ENCODE measurements around the gene TADA1. TPM values are rescaled to one million over a fixed set of nuclear protein-coding genes. Genes with fewer than 3 reads are reported as not detected.
"Not testable (repeated sequence)": the region's sequence is repeated elsewhere in the genome, so short reads cannot be mapped to it uniquely, and the experiment has no call there.

Gene TADA1
- total RNA-seq, 3 donors from 2014 or later: 19.3 to 20.2 (median 19.7) TPM

DNA sequence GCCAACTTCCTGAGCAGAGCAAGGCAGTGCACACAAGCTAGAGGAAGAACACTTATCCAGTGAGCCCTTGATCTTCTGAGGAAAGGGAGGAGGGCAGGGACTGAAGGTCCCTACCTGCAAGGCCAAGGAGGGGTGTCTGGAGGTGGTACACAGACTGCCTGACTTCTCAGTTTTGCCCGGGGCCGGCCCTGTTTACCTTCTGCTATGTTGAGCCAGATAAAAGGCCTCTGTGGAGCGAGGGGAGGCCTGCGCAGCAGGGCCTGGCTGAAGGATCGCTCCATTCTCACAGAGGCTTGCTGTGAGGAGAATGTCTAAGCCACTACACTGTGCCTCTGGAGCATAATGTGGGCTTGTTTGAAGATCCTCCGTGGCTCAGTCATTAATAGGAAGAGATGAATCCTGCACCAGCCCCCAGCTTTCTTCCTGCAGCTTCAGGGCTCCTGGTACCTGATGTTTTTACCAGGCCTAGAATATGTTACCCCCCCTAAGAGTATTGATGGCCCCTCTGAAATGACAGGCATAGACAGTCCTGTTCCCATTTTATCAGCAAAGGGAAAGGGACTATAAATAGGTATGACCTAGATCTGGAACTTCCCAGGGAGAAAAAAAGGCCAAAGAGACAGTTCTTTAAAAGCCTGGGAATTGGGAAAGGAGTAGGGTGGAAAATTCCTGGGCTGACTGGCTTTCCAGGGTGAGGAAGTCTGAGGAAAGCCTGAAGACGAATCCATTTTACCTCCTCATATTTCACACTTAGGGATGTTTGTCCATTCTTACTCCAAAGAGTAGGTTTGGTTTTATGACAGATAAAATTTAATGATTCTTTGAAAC, 32.1 kb downstream of the TADA1 start:
- no peak for DNase-seq
- no peak for ATAC-seq
- H3K36me3 Mint-ChIP-seq (ENCODE audit: insufficient read depth): peaks cover 57% of the 10 kb centered on the region
- H3K4me1 Mint-ChIP-seq (ENCODE audit: low read depth): peaks cover 56% of the 10 kb centered on the region
- H3K27me3 Mint-ChIP-seq (ENCODE audit: low read depth): no peaks in the 10 kb centered on the region
- no peaks in the 10 kb centered on the region for H3K9me3 Mint-ChIP-seq
- H3K4me3 Mint-ChIP-seq: no peak overlapping the region

DNA sequence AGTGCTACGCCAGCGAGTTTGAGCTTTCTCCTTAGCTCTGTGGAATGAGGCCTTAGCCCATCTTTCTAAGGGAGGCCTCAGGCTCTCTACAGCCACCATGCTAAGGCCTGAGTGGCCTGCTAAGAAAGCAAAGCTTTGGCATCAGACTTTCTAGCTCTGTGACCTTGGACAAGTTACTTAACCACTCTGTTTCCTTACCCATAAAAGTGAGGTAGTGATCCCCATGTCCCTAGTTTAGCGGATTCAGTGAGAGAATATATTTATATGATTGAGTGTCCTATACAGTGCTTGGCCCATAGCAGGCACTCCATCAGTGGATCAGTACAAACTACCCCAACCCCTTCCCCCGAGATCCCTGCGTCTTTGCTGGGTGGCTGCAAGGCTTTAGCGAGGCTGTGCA, 32.7 kb downstream of the TADA1 start:
- Mint-ChIP-seq H3K9me3 (no peaks in the 10 kb centered on the region), H3K27me3 (ENCODE audit: low read depth) (no peaks in the 10 kb centered on the region), H3K36me3 (ENCODE audit: insufficient read depth) (peaks cover 52% of the 10 kb centered on the region), H3K4me1 (ENCODE audit: low read depth) (peaks cover 62% of the 10 kb centered on the region), H3K4me3 (no peak overlapping the region)
- DNase-seq (no peak), ATAC-seq (no peak)

DNA sequence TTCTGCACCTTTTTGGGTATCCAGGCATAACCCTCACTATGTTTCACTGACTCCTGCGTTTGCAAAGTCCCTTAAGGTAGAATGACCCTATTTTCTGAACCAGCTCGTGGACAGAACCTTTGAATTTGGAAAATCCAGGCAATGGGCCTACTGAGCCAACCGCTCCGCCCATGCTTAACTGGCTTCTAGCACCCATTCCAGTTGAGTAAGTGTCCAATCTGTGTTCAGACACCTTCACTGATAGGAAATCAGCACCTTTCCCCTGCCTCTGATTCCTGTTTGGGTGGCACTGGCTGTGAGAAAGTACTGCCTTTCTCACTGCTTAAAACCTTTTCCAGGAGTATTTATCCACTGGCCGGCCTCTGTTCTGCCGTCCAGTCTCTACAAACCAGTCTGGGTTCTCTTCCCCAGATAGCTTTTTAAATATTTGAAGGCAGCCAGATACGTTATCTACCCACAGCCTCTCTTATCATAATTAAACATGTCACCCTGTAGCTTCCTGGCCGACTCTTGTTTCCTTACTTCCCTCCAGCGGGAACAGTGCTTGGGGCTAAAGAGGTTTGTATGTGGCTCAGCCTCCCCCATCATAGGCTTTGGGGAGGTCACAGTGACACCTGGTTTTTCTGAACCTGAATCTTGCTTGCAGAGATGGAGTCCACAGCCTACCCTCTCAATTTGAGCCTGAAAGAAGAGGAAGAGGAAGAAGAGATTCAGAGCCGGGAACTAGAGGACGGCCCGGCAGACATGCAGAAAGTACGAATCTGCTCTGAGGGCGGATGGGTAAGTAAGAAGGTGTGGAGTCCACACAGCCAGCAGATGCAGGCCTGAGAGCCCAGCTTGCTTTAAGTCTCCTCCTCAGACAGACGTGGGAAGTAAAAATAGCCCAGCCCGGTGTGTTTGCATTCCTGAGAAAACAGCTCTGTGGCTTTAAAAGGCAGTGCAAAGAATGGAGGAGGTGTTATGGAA, 35.5 kb downstream of the TADA1 start:
- Mint-ChIP-seq H3K4me1 (ENCODE audit: low read depth) (peaks cover 46% of the 10 kb centered on the region), H3K36me3 (ENCODE audit: insufficient read depth) (peaks cover 30% of the 10 kb centered on the region)

DNA sequence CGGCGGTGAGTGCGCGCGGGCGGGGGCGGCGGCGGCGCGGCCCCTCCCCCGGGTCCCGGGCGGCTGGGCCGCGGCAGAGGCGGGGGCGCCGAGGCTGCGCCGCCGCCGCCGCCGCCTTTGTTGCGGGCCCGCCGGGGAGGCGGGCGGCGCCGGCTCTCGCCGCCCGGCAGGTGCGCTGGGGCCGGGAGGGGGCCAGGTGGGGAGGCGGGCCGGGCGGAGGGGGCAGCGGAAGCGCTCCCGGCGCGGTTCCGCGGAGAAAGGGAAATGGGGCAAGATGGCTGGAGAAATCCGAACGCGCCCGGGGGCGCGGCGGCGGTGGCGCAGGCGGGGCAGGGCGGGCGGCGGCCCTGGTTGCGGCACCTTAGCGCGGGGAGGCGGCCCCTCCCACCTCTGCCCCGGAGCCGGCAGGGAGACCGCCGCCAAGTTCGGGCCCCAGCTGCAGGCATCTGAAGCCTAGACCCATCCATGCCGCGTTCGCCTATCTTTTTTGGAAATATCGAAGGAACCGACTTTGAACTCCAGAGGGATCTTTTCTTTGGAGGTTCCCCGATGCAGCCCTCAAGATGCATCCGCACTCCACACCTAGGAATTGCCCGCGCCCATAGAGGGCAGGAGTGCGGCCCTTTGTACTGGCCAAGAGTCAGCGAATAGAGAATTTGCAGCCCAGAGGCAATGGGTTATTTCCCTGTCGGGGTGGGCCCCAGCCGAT, 36.3 kb downstream of the TADA1 start:
- H3K4me1 Mint-ChIP-seq (ENCODE audit: low read depth): peaks cover 45% of the 10 kb centered on the region
- peaks cover 29% of the 10 kb centered on the region for H3K36me3 Mint-ChIP-seq (ENCODE audit: insufficient read depth)
- DNase-seq (peak; percentile 48), ATAC-seq (peak; percentile 62 to 65)
- H3K9me3 Mint-ChIP-seq: no peaks in the 10 kb centered on the region
- H3K4me3 Mint-ChIP-seq: peak overlapping the region; percentile 86
- H3K27me3 Mint-ChIP-seq (ENCODE audit: low read depth): no peaks in the 10 kb centered on the region

More for the DNA sequence above, 35.5 kb downstream of the TADA1 start:
- peak overlapping the region; percentile 86 for H3K4me3 Mint-ChIP-seq
- DNase-seq (no peak), ATAC-seq (no peak)
- H3K27me3 Mint-ChIP-seq (ENCODE audit: low read depth): no peaks in the 10 kb centered on the region
- no peaks in the 10 kb centered on the region for H3K9me3 Mint-ChIP-seq

DNA sequence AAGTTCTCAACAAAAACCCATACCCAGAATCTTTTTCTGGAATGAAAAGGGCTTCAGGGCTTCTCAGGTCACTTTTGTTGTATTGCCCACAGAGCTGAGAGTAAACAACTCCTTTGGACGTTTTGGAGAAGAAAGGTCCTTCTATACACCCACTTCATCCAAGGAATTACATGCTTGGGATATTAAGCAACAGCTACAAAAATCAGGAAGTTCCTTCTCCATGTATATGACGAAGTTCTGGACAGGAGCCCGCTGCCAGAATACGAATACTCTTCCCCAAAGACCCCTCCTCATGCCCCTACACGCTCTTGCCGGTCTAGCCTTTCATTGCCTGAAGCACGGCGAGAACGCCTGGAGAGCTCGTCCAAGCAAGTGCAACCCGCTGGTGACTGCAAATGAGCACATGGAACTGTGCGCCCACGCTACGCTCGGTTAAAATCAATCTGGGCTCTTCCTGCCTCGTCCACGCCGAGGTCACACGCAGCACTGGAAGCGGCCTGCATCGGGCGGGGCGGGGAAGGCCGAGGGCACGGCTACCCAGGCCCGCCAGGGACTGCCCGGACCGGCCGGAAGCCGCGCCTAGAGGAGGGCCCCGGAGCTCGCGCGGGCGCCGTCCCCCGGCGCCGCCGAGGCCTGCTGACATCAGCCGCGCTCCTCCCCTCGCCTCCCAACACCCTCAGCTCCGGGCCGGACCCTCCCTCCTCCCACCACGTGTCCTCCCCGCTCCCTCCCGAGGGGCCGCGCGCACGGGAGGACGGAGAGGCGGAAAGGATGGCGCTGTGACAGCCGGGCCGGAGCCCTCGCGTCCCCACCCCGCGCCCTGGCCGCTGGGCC, 37.1 kb downstream of the TADA1 start, which contains the start of gene POGK:
Gene POGK (plus strand): TSS at position 710 of the 834 bp plus-strand sequence. CDS start 1,482 bp downstream, outside the sequence.
- Mint-ChIP-seq H3K4me1 (ENCODE audit: low read depth) (peaks cover 37% of the 10 kb centered on the region), H3K4me3 (peak within 1 kb of the TSS; percentile 91), H3K36me3 (ENCODE audit: insufficient read depth) (peaks cover 22% of the 10 kb centered on the region), H3K27me3 (ENCODE audit: low read depth) (no peaks in the 10 kb centered on the region), H3K9me3 (no peaks in the 10 kb centered on the region)
- peak; percentile 95 for ATAC-seq
- peak; percentile 76 for DNase-seq

DNA sequence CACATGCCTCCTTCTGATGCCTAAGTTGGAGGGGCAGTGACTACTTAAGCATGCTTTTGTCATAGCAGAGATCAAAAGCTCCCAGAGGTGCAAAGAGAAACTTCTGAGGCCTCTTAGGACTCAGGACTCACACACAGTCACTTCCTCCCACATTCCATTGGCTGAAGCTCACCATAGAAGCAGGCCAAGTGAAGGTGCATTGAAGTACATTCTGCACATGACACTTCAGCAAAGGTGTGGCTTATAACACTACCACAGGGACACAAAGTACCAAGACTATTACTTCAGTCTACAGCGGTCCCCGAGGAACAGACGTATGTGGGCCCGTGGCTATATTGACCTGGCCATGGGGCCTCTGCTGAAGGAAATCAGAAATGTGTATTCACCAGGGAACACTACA, 39.3 kb downstream of the TADA1 start:
- H3K27me3 Mint-ChIP-seq (ENCODE audit: low read depth): peaks cover 3% of the 10 kb centered on the region
- H3K4me3 Mint-ChIP-seq: no peak overlapping the region
- H3K36me3 Mint-ChIP-seq (ENCODE audit: insufficient read depth): peaks cover 10% of the 10 kb centered on the region
- ATAC-seq: no peak
- no peaks in the 10 kb centered on the region for H3K9me3 Mint-ChIP-seq
- H3K4me1 Mint-ChIP-seq (ENCODE audit: low read depth): peaks cover 25% of the 10 kb centered on the region
- no peak for DNase-seq

DNA sequence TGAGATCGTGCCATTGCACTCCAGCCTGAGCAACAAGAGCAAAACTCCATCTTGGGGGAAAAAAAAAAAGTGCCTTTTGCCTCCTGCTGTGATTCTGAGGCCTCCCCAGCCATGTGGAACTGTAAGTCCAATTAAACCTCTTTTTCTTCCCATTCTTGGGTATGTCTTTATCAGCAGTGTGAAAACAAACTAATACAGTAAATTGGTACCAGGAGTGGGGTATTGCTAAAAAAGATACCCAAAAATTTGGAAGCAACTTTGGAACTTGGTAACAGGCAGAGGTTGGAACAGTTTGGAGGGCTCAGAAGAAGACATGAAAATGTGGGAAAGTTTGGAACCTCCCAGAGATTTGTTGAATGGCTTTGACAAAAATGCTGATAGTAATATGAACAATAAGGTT, 46.3 kb downstream of the TADA1 start:
- ATAC-seq; H3K36me3 Mint-ChIP-seq (ENCODE audit: insufficient read depth); DNase-seq; H3K4me1 Mint-ChIP-seq (ENCODE audit: low read depth); H3K4me3 Mint-ChIP-seq: not testable (repeated sequence)
- H3K27me3 Mint-ChIP-seq (ENCODE audit: low read depth): peaks cover 11% of the 10 kb centered on the region
- H3K9me3 Mint-ChIP-seq: peaks cover 28% of the 10 kb centered on the region

DNA sequence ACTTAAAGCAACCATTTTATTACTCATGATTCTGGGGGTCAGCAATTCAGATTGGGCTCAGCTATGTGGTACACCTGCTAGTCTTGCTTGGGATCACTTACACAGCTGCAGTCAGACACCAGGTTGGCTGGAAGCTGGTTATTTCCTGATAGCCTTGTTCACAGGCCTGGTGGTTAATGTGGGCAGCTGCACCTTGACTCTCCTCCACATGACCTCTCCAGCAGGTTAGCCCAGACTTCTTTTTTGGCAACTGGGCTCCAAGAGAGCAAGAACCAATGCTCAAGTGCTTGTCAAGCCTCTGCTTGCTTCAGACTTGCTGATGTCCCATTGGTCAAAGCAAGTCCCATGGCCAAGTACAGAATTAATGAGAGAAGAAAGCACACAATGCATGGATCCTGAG, 48.6 kb downstream of the TADA1 start:
- H3K4me1 Mint-ChIP-seq (ENCODE audit: low read depth): no peaks in the 10 kb centered on the region
- H3K27me3 Mint-ChIP-seq (ENCODE audit: low read depth): peaks cover 15% of the 10 kb centered on the region
- H3K4me3 Mint-ChIP-seq: no peak overlapping the region
- DNase-seq: no peak
- peaks cover 3% of the 10 kb centered on the region for H3K36me3 Mint-ChIP-seq (ENCODE audit: insufficient read depth)
- ATAC-seq: no peak
- H3K9me3 Mint-ChIP-seq: peaks cover 28% of the 10 kb centered on the region

DNA sequence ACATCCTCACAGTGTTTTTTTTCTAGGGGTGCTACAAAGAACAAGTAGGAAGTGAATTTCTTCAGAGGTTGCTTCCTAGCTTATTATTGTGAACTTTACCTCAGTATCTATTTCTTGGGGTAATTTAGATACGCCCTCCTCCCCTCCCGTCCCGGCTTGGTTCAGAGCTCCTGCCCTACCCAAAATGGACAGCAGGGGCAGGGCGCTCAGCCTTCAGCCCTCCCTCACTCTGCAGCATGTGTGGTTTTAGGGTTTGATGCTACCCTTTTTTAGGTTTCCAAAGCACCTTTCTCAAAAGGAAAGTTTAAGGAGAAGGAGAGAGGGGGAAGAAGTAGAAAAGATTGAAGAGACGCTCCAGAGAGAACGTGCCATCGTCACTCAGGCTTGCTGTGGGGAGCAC, 53.7 kb downstream of the TADA1 start:
- no peaks in the 10 kb centered on the region for H3K4me1 Mint-ChIP-seq (ENCODE audit: low read depth)
- H3K27me3 Mint-ChIP-seq (ENCODE audit: low read depth): peaks cover 4% of the 10 kb centered on the region
- no peaks in the 10 kb centered on the region for H3K36me3 Mint-ChIP-seq (ENCODE audit: insufficient read depth)
- ATAC-seq (no peak), DNase-seq (no peak)
- no peak overlapping the region for H3K4me3 Mint-ChIP-seq
- peaks cover 25% of the 10 kb centered on the region for H3K9me3 Mint-ChIP-seq

DNA sequence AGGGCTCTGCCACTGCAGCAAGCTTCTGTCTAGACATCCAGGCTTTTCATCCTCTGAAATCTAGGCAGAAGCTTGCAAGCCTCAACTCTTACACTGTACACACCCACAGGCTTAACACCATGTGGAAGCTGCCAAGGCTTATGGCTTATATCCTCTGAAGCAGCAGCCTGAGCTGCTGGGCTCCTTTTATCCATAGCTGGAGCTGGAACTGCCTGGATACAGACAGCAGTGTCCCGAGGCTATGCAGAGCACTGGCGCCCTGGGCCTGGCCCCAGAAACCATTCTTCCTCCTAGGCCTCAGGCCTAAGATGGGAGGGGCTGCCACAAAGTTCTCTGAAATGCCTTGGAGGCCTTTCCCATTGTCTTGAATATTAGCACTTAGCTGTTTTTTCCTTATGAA, 56.1 kb downstream of the TADA1 start:
- Mint-ChIP-seq H3K4me3 (no peak overlapping the region), H3K9me3 (peaks cover 22% of the 10 kb centered on the region), H3K4me1 (ENCODE audit: low read depth) (no peaks in the 10 kb centered on the region), H3K36me3 (ENCODE audit: insufficient read depth) (no peaks in the 10 kb centered on the region), H3K27me3 (ENCODE audit: low read depth) (peaks cover 11% of the 10 kb centered on the region)
- no peak for DNase-seq
- ATAC-seq: no peak

DNA sequence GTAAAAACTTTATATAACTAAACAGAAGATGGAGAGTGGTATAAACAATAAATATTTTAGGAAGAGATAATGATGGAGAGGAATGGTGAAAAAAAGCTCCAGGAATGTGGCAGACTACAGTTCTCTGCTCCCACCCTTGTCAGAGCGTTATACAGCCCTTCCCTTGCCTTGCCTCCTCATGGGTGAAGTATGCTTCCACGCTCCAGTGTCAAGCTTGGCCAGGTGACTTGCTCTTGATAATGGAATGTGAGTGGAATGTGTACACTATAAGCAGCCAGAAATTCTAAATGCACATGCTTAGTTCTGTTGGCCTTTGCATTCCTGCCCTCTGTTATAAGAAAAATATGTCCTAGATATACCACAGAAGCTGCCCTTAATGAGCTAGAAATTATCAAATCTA, 61.5 kb downstream of the TADA1 start:
- Mint-ChIP-seq H3K27me3 (ENCODE audit: low read depth) (peaks cover 16% of the 10 kb centered on the region), H3K4me1 (ENCODE audit: low read depth) (no peaks in the 10 kb centered on the region), H3K4me3 (no peak overlapping the region), H3K36me3 (ENCODE audit: insufficient read depth) (no peaks in the 10 kb centered on the region), H3K9me3 (peaks cover 10% of the 10 kb centered on the region)
- ATAC-seq (no peak), DNase-seq (no peak)

DNA sequence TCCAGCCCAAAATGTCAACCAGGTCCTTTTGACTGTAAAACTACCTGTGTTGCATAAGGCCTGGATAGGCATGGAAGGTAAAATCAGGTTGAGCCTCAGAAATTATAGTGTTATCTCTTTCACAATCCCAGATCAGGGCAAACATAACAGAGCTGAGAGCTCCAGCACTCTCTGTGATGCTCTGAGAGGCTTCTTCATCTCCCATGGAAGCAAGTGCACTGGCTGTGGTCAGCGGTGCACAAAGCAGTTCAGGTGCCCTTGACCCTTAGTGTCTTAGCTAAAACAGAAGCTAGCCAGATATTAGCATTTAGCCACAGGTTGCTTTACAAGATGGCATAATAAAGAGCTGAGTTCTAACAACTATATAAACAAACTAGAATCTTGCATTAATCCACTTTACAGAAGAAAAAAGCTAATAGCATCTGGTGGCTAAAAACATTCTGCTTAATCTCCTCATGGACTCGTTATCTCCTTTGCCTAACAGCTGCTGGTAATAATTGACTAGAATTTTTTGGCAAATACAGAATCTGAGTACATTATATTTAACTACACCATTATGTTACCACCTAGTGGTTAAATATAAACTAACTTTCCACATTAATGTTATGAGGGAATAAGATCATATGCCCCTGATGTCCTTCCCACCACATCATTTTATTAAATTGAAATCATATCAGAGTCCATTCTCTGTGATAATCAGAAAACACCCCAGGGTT, 62.4 kb downstream of the TADA1 start:
- peaks cover 3% of the 10 kb centered on the region for H3K9me3 Mint-ChIP-seq

DNA sequence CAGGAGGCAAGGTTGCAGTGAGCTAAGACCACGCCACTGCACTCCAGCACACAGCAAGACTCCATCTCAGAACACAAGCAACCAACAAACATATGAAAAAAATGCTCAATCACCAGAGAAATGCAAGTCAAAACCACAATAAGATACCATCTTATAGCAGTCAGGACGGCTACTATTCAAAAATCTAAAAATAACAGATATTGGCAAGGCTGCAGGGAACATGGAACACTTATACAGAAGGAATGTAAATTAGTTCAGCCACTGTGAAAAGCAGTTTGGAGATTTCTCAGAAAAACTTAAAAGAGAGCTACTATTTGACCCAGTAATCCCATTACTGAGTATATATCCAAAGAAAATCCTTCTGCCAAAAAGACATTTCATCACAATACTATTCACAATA, 64.4 kb downstream of the TADA1 start:
- no peak for ATAC-seq

More for the DNA sequence above, 62.4 kb downstream of the TADA1 start:
- no peak for DNase-seq
- peaks cover 16% of the 10 kb centered on the region for H3K27me3 Mint-ChIP-seq (ENCODE audit: low read depth)
- no peaks in the 10 kb centered on the region for H3K4me1 Mint-ChIP-seq (ENCODE audit: low read depth)
- no peak overlapping the region for H3K4me3 Mint-ChIP-seq
- no peaks in the 10 kb centered on the region for H3K36me3 Mint-ChIP-seq (ENCODE audit: insufficient read depth)
- no peak for ATAC-seq

More for the DNA sequence above, 64.4 kb downstream of the TADA1 start:
- H3K9me3 Mint-ChIP-seq: no peaks in the 10 kb centered on the region
- no peaks in the 10 kb centered on the region for H3K36me3 Mint-ChIP-seq (ENCODE audit: insufficient read depth)
- no peak overlapping the region for H3K4me3 Mint-ChIP-seq
- H3K27me3 Mint-ChIP-seq (ENCODE audit: low read depth): peaks cover 16% of the 10 kb centered on the region
- no peak for DNase-seq
- no peaks in the 10 kb centered on the region for H3K4me1 Mint-ChIP-seq (ENCODE audit: low read depth)

Data from activated T-cell treated with anti-CD3 and anti-CD28 coated beads, Interleukin-2, amount 50 U/mL, for 4 hours (primary cell).